Activated CD8-positive, alpha-beta memory T cell treated with anti-CD3 and anti-CD28 coated beads for 48 hours (primary cell): ENCODE results near the gene SLC27A2.
A peak's percentile ranks its signal among the peaks of the same experiment; 100 is the strongest.

Experiments
- DNase-seq, 3 experiments: peaks; one replicate each; pipeline ENCODE4 v3.0.0-alpha.2; 2020; ENCODE audit warnings: low read depth in 2 of 3, low spot score in 2 of 3

The SLC27A2 gene

GRCh38 chr15:50235794-50236193 is 53.8 kb downstream of the SLC27A2 start:
- no peak for DNase-seq

DNA sequence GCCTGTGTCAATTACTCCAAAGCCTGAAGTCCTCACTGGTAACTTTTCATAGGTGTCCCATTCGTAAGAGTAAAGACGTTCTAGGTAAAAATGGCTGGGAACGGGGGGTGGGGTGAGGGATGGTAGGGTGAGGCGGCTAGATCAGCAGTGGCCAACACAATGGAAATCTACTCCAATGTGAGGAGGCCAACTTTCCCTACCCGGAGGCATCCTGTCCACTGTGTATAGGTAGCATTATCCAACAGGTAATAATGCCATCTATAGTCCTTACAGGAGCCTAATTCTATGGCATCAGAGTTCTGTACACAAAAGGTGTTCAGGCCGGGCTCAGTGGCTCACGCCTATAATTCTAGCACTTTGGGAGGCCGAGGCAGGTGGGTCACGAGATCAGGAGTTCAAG is 54.4 kb downstream of the SLC27A2 start:
- no peak for DNase-seq

DNA sequence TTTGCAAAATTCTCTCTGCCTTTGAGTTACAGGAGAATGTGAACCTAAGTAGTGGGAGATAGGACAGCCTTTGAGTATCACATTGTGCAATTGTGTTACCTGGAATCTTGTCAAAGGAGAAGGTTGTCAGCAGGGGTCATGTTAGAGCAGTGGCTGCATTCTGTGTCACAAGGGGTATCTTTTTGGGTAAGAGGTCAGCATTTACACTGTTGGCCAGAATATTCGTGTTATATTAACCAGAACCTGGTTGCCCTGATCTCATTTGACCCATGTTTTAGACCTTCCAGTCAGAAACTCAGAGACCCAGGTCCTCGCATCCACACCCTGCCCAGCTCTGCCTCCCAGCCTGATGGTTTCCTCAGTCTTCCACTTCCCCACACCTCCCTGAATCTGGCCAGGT is 56.3 kb downstream of the SLC27A2 start:
- DNase-seq: no peak

DNA sequence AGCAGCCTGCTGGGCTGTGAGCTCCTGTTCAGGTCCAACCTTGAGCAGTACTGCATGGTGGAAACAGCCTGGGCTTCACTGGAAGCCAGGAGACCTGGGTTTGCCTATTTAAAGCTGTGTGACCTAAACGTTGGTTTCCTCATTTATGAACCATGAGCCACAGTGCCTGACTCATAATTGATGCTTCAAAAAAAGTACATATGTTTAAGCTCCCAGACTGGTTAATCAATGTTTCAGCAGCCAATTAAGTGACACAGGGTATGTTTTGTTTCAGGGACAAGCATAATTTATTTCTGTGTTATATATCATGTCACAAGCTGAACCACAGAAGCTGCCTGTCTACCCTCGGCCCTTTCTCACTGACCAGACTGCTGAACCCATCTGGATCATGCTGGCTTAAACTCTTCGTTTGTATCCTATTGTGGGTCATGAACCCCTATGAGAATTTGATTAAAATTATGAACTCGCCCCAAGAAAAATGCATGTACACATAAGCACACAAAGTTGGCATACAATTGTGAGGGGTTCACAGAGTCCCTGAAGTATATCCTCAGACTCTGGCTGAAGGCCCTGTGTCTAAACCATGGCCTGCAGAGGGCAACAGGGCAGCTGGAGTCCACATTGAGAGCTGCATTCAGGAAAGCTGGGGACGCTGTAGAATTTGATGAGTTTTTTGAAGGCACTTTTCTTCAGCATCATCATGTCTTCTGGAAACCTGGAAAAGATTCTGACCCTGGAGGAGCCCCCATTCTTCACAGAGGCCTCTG is 59.9 kb downstream of the SLC27A2 start:
- no peak for DNase-seq

DNA sequence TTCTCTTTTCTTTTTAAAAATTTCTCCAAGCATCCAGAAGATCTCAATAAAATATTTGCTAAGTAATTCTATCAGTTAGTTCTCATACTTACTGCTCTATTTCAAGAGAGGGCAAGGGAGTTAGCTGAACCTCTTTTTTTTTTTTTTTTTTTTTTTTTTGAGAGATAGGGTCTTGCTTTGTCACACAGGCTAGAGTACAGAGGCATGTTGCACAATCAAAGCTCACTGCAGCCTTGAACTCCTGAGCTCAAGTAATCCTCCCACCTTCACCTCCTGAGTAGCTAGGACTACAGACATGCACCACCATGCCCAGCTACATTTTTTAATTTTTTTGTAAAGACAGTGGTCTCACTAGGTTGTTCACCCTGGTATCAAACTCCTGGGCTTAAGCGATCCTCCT is 62.2 kb downstream of the SLC27A2 start:
- DNase-seq: no peak

DNA sequence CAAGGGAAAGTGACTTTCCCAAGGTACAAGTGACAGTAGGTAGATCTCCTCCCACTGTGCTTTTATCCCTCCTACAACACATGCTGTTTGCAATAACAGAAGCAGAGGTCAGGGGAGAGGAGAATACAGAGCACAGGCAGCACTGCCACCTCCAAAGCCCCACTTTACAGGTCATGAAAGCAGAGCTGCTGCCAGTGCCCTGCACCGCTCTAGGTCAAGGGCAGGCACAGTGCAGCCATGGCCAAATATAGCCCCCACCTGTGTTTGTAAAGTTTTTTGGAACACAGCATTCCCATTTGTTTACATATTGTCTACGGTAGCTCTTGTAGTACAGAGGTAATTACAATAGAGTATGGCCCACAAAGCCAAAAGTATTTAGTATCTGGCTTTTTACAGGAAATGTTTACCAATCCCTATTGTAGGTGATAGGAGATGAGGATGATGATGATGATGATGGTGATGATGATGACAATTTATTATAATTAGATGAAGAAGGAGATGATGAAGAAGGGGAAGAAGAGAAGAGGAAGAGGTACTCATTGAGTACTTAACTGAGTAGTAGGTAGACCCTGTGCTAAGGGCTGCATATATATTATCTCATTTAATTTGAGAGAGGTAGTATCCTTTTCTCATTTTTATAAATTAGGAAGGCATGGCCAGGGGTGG is 63.1 kb downstream of the SLC27A2 start:
- no peak for DNase-seq

GRCh38 chr15:50246631-50247030 is 64.6 kb downstream of the SLC27A2 start:
- DNase-seq: no peak

DNA sequence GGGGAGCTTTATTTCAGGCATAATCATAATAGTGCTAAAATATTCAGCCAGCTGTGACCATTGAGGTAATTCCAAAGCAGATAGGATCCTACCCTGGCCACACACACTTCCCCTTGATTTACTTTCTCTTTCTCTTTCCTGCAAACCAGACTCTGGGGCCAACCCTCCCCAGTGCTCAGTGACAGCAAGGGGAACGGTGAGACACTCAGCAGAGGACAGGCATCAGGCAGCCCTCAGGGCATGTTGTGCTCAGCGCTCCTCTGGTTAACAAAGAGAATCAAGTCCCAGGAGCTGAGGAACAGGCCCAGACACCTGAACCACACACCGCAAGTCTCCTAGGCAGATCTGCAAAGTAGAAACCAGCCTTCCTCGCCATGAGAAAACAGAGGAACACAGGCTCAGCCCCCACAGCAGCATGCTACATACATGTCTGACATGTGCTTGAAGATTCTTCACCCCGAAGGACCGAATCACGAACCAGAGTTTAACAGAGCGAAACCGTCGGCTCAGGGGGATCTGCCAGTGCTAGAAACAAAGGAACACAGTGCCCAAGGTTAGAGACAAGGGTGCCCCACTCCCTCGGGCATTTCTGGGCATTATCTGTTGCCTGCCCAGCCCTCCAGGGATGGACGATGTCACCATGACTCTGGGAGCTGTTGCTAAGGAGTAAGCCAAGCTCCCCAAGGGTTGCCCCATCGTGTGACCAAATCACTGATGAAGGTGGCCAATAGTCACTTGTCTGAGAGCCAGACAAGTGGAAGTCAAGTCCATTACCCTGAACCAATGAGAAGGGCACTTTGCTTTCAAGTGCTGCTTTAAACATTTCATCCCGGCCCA is 66.0 kb downstream of the SLC27A2 start:
- no peak for DNase-seq

DNA sequence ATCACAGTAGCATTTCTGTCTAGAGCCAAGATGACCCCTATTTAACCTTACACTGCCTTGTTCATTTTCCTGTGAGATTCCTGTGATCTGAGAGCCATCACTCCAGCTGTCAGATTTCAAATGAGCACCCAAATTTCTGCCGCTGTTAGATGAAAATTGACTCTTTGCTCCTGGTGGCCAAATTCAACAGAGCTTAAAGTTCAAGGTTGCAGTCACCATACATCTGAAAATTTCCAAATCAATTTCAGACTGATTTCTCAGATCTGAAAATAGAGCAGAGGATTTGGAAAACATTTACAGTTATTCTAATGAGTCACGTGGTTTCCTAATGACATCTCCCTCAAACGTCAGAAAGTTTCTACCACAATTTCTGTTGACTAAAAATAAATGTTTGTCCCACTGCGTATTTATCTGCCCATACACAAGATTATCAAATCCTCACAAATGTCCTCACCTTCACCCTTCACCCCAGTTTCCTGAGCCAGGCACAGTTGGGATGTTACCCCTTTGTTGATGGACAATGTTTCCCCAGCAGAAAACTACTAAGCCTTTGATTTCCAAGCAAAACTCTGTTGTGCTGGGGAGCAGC is 67.1 kb downstream of the SLC27A2 start:
- DNase-seq: no peak

GRCh38 chr15:50249704-50250103 is 67.7 kb downstream of the SLC27A2 start:
- DNase-seq: no peak

GRCh38 chr15:50250760-50251394 is 68.9 kb downstream of the SLC27A2 start:
- DNase-seq: no peak

GRCh38 chr15:50251638-50252182 is 69.7 kb downstream of the SLC27A2 start:
- DNase-seq: no peak

- no peak for DNase-seq
These were observed 70.6 kb downstream of the SLC27A2 start for GRCh38 chr15:50252556-50252955.

GRCh38 chr15:50256188-50257041 is 74.4 kb downstream of the SLC27A2 start:
- no peak for DNase-seq

GRCh38 chr15:50257332-50257731 is 75.3 kb downstream of the SLC27A2 start:
- no peak for DNase-seq

DNA sequence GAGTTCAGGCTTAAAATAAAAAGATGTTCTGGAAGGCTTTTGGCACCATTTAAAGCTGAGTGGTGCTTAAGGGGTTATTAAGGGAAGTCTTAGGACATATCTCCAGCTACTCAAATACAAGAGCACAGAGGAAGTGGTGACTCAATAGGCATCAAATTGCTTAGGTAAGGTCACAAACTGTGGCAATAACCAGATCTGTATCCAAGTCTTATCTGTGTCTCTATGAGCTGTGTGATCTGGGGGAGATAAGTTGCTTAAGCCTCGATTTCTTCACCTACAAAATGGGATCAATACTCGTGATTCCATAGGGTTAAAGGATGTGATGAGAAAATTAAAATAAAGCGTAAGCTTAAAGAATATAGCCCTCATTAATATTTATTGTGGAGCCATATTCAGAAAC is 75.9 kb downstream of the SLC27A2 start:
- no peak for DNase-seq

DNA sequence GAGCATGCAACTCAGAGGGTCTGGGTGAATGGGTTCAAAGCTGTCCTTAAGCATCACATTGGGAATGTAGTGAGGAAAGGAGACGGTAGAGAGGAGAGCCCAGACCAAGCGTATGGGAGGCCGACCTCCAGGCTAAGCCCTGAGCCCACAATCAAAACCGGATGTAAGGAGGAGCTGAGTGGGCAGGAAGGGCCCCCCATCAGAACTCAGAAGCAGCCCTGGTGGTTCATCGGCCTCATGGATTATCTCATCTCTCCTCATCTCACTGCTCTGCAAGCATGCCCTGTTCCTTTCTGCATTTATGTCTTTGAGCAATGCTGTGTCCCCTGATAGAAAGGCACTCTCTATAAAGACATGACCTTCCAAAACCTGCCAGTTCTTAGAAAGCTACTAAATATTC is 77.3 kb downstream of the SLC27A2 start:
- DNase-seq: no peak

DNA sequence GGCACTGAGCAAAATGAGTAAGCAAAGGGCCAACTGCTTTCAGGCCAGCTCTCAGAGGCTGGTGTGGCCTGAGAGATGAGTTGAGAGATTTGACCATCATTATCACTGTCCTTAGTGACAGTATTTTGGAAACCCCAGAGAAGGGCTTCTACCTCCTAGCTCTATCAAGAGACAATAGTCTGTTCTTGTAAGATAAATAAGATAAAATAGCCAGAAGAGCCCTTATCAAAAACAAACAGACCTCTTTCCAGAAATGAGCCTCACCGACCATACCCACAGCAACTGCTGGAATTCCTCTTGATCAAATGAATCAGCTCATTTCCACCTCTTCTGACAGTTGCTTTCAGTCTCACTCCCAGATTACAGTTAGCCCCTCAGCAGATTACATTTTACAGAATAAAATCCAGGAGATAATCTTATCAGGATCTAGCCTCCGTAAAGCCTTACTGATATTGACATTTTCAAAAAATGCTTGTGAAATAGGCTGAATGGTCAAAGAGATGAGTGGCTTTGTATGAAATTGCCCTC is 79.0 kb downstream of the SLC27A2 start:
- no peak for DNase-seq

DNA sequence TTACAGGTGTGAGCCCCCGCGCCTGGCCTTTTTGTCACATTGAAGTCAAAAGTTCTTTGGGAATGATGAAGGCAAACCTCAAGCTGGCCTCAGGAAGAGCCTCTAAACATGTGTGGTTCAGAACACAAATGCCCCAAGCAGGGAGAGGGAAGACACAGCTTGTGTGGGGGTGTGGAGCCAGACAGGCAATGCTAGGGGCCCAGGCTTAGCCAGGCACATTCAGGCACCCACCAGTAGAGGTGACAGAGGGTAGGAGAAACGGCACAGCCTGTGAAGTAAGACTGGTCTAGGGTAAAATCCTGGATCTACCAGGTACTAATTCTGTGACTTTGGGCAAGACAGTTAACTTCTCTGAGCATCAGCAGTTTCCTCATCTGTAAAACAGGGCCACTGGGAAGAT is 80.0 kb downstream of the SLC27A2 start:
- DNase-seq: no peak

GRCh38 chr15:50262533-50262932 is 80.5 kb downstream of the SLC27A2 start:
- peak in 2 of 3 experiments; percentile 23 to 52 for DNase-seq
